GM21825 (cell line): ENCODE measurements around the gene TPD52L3.

Experiments used
- ATAC-seq: cut with Tn5 transposase; IDR thresholded peaks from one replicate; pipeline ENCODE4 v1.9.1; 2021; ENCODE audit warnings: mild to moderate bottlenecking, moderate library complexity; ENCODE audit not compliant: unreplicated experiment

Gene TPD52L3

GRCh38 chr9:6328103-6328502 is at the start of gene TPD52L3:
TPD52L3 (plus strand) TSS chr9:6328375; CDS start chr9:6328596, 221 bp downstream.
- no peak for ATAC-seq

- no peak for ATAC-seq
Measured at GRCh38 chr9:6301858-6302257, 26.3 kb upstream of the TPD52L3 start.

GRCh38 chr9:6302417-6302816 is 25.8 kb upstream of the TPD52L3 start:
- ATAC-seq = no peak

- ATAC-seq = no peak
Measured at GRCh38 chr9:6304232-6304631, 23.9 kb upstream of the TPD52L3 start.

- no peak for ATAC-seq
Measured at GRCh38 chr9:6305954-6306563, 22.1 kb upstream of the TPD52L3 start.

- no peak for ATAC-seq
Measured at GRCh38 chr9:6307551-6308096, 20.6 kb upstream of the TPD52L3 start.

- ATAC-seq = no peak
Measured at GRCh38 chr9:6330958-6331634, 2.9 kb downstream of the TPD52L3 start.

GRCh38 chr9:6334305-6334704 is 6.1 kb downstream of the TPD52L3 start:
- no peak for ATAC-seq

- ATAC-seq = no peak
Measured at GRCh38 chr9:6348766-6349165, 20.6 kb downstream of the TPD52L3 start.

GRCh38 chr9:6351737-6352136 is 23.6 kb downstream of the TPD52L3 start:
- ATAC-seq = no peak

- peak; percentile 81 for ATAC-seq
Measured at GRCh38 chr9:6354072-6354686, 26.0 kb downstream of the TPD52L3 start.

GRCh38 chr9:6355728-6356127 is 27.6 kb downstream of the TPD52L3 start:
- no peak for ATAC-seq

GRCh38 chr9:6356441-6356840 is 28.3 kb downstream of the TPD52L3 start:
- ATAC-seq = no peak

GRCh38 chr9:6356904-6357303 is 28.7 kb downstream of the TPD52L3 start:
- no peak for ATAC-seq

GRCh38 chr9:6367128-6367890 is 39.1 kb downstream of the TPD52L3 start:
- ATAC-seq = no peak

GRCh38 chr9:6368831-6369230 is 40.7 kb downstream of the TPD52L3 start:
- no peak for ATAC-seq
